ENCODE data around the gene IFT52.
A peak's percentile ranks its signal among the peaks of the same experiment; 100 is the strongest.

Gene IFT52, protein sequence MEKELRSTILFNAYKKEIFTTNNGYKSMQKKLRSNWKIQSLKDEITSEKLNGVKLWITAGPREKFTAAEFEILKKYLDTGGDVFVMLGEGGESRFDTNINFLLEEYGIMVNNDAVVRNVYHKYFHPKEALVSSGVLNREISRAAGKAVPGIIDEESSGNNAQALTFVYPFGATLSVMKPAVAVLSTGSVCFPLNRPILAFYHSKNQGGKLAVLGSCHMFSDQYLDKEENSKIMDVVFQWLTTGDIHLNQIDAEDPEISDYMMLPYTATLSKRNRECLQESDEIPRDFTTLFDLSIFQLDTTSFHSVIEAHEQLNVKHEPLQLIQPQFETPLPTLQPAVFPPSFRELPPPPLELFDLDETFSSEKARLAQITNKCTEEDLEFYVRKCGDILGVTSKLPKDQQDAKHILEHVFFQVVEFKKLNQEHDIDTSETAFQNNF

GRCh38 chr20:43590392-43591303 is at the start of gene IFT52:
TSS of gene IFT52 (plus strand) at chr20:43590937. CDS start at chr20:43594699, 3,762 bp downstream.
- no peaks in the 10 kb centered on the region for H3K9me3 Mint-ChIP-seq

GRCh38 chr20:43541214-43541613 is 49.5 kb upstream of the IFT52 start:
- H3K4me3 Mint-ChIP-seq: no peak overlapping the region
- peaks cover 12% of the 10 kb centered on the region for H3K36me3 Mint-ChIP-seq
- no peaks in the 10 kb centered on the region for H3K4me1 Mint-ChIP-seq
- no peak overlapping the region for H3K27ac Mint-ChIP-seq
- ATAC-seq: no peak
- no peaks in the 10 kb centered on the region for H3K27me3 Mint-ChIP-seq
- no peaks in the 10 kb centered on the region for H3K9me3 Mint-ChIP-seq

More at GRCh38 chr20:43590392-43591303, at the start of gene IFT52:
- H3K4me3 Mint-ChIP-seq: peak within 1 kb of the TSS; percentile 94
- H3K4me1 Mint-ChIP-seq: peaks cover 16% of the 10 kb centered on the region
- H3K27me3 Mint-ChIP-seq: no peaks in the 10 kb centered on the region
- peak within 1 kb of the TSS; percentile 93 for H3K27ac Mint-ChIP-seq
- ATAC-seq: peak; percentile 100
- H3K36me3 Mint-ChIP-seq: peaks cover 11% of the 10 kb centered on the region

DNA sequence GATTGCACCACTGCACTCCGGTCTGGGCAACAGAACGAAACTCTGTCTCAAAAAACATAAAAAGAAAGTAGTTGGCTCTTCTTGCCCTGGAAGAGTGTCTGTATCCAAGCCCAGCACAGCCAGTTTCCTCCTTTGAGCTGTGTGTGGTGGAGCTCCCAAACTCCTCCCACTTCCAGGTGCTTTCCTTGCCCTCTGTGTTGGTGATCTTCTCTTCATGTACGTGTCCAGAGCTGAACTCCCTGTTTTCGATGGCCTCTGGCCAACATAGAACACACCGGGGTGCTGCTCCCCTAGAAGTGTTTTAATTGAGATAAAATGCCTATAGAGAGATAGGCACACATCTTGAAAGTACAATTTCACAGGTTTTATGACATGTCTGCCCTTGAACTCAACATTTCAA is 48.6 kb upstream of the IFT52 start:
- Mint-ChIP-seq H3K4me1 (no peaks in the 10 kb centered on the region), H3K27me3 (no peaks in the 10 kb centered on the region), H3K36me3 (peaks cover 20% of the 10 kb centered on the region), H3K4me3 (no peak overlapping the region), H3K27ac (no peak overlapping the region), H3K9me3 (peaks cover 3% of the 10 kb centered on the region)
- ATAC-seq: no peak

DNA sequence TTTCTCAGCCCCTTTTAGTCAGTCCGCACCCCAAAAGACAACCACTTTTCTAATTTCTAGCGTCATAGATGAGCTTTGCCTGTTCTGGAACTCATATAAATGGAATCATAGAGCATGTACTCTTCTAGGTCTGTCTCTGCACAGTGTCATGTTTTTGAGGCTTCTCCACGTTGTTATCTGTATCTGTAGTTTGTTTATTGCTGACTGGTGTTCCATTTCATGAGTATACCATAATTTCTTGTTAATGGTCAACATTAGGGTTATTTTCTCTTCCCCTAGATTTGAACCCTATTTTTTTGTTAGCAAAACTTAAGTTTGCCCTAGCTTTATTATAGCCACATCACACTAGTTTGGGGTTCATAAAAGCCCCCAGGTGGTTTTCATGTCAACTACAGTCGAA is 48.1 kb upstream of the IFT52 start:
- no peak overlapping the region for H3K27ac Mint-ChIP-seq
- peaks cover 7% of the 10 kb centered on the region for H3K9me3 Mint-ChIP-seq
- no peak for ATAC-seq
- no peak overlapping the region for H3K4me3 Mint-ChIP-seq
- no peaks in the 10 kb centered on the region for H3K4me1 Mint-ChIP-seq
- no peaks in the 10 kb centered on the region for H3K27me3 Mint-ChIP-seq
- peaks cover 25% of the 10 kb centered on the region for H3K36me3 Mint-ChIP-seq

DNA sequence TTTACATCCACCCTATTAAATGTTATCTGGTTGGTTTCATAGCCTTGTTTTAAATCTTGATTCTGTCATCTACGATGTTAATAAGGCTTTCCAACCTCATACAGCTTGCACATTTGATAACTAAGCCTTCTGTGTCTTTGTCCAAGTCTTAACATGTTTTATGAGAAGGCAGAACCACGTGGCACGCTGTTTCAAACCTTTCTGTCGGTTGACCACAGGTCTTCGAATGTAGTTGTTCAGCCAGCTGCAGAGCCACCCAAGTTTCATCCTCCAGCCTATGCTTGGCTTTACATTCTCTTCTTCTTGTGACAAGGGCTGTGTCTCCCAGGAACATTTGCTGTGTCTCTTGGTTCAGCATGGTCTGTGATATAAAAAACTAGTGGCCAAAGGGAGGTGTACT is 47.6 kb upstream of the IFT52 start:
- Mint-ChIP-seq H3K36me3 (peaks cover 29% of the 10 kb centered on the region), H3K4me1 (no peaks in the 10 kb centered on the region), H3K27me3 (no peaks in the 10 kb centered on the region), H3K9me3 (peaks cover 7% of the 10 kb centered on the region), H3K27ac (no peak overlapping the region), H3K4me3 (no peak overlapping the region)
- ATAC-seq: no peak

- Mint-ChIP-seq H3K9me3 (peaks cover 7% of the 10 kb centered on the region), H3K27me3 (no peaks in the 10 kb centered on the region), H3K27ac (no peak overlapping the region), H3K36me3 (peaks cover 37% of the 10 kb centered on the region), H3K4me3 (no peak overlapping the region), H3K4me1 (no peaks in the 10 kb centered on the region)
- ATAC-seq: no peak
Observed at GRCh38 chr20:43544501-43544900, 46.2 kb upstream of the IFT52 start.

DNA sequence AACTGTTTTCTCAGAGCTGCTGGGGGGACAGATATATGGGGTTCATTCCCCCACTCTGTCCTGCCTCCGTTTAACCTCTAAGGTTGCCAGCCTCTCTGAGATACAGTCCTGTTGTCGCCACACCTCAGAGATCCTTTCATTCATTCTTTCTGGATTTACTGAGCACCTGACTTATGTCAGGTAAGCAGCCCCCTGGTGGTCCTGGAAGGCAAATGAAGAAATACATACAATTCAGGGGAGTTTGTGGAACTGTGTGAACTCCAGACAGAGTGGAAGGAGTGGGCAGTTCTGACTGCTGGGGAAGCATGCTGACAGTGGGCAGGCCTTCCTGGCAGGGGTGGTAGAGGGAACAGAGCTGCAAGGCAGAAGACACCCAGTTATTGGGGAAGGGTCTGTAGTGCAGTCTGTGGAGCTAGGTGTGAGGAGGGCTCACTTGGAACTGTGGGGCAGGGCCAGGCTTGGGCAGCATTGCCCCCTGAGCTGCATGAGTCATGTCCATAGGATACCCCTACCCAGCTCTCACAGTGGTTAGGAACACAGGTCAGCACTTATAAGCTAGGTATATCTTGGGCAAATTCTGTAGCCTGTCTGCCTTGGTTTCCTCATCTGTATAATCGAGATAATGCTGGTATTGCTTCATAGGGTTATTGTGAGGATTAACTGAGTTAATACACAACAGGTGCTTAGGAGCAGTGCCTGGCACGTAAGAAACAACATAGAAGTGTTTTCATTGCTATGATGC is 44.7 kb upstream of the IFT52 start:
- peaks cover 37% of the 10 kb centered on the region for H3K36me3 Mint-ChIP-seq
- ATAC-seq: no peak
- H3K4me1 Mint-ChIP-seq: no peaks in the 10 kb centered on the region
- no peak overlapping the region for H3K4me3 Mint-ChIP-seq
- no peaks in the 10 kb centered on the region for H3K27me3 Mint-ChIP-seq
- H3K9me3 Mint-ChIP-seq: peaks cover 7% of the 10 kb centered on the region
- no peak overlapping the region for H3K27ac Mint-ChIP-seq

GRCh38 chr20:43548273-43548880 is 42.4 kb upstream of the IFT52 start:
- no peak for ATAC-seq
- H3K27me3 Mint-ChIP-seq: no peaks in the 10 kb centered on the region
- no peak overlapping the region for H3K27ac Mint-ChIP-seq
- H3K9me3 Mint-ChIP-seq: peaks cover 7% of the 10 kb centered on the region
- H3K36me3 Mint-ChIP-seq: peaks cover 34% of the 10 kb centered on the region
- no peaks in the 10 kb centered on the region for H3K4me1 Mint-ChIP-seq
- H3K4me3 Mint-ChIP-seq: no peak overlapping the region

DNA sequence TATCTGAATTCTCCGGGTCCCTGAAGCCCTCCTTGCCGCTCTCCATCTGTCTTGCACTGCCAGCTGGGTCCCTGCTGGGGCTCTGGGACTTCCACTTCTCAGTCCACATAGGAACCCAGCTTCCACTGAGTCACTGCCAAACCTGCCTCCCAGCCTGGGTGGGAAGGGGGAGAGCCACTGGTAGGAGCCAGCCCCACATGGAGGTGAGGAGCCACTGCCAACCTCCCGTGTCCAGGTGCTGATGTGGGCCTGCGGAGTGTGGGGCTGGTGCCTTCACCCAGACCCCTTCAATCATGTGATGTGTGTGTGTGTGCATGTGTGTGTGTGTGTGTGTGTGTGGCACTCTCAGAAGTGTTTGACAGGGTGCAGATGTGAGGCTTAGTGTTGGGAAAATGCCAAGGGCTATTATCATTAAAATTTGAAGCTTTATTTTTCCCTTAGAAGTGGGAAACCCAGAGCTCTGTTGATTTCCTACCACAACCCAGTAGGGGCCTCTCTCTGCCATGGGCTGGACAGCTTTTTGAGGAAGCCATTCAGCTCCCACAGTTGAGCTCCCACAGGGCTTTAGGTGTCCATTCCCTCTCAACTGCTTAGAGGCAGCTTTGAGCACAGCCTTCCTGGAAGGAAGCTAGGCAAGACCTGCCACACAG is 41.2 kb upstream of the IFT52 start:
- H3K4me1 Mint-ChIP-seq: no peaks in the 10 kb centered on the region
- no peak for ATAC-seq
- no peaks in the 10 kb centered on the region for H3K27me3 Mint-ChIP-seq
- peaks cover 7% of the 10 kb centered on the region for H3K9me3 Mint-ChIP-seq
- no peak overlapping the region for H3K27ac Mint-ChIP-seq
- H3K4me3 Mint-ChIP-seq: no peak overlapping the region
- peaks cover 34% of the 10 kb centered on the region for H3K36me3 Mint-ChIP-seq

GRCh38 chr20:43550456-43550855 is 40.3 kb upstream of the IFT52 start:
- no peak for ATAC-seq
- no peaks in the 10 kb centered on the region for H3K27me3 Mint-ChIP-seq
- H3K4me3 Mint-ChIP-seq: no peak overlapping the region
- H3K9me3 Mint-ChIP-seq: peaks cover 7% of the 10 kb centered on the region
- peaks cover 34% of the 10 kb centered on the region for H3K36me3 Mint-ChIP-seq
- H3K27ac Mint-ChIP-seq: no peak overlapping the region
- H3K4me1 Mint-ChIP-seq: no peaks in the 10 kb centered on the region

GRCh38 chr20:43554369-43554768 is 36.4 kb upstream of the IFT52 start:
- H3K36me3 Mint-ChIP-seq: peaks cover 8% of the 10 kb centered on the region
- no peaks in the 10 kb centered on the region for H3K27me3 Mint-ChIP-seq
- no peaks in the 10 kb centered on the region for H3K9me3 Mint-ChIP-seq
- no peak overlapping the region for H3K27ac Mint-ChIP-seq
- no peaks in the 10 kb centered on the region for H3K4me1 Mint-ChIP-seq
- ATAC-seq: no peak
- H3K4me3 Mint-ChIP-seq: no peak overlapping the region

- Mint-ChIP-seq H3K27ac (no peak within 1 kb of the TSS), H3K27me3 (no peaks in the 10 kb centered on the region), H3K4me1 (no peaks in the 10 kb centered on the region), H3K4me3 (no peak within 1 kb of the TSS), H3K36me3 (no peaks in the 10 kb centered on the region), H3K9me3 (no peaks in the 10 kb centered on the region)
- ATAC-seq: no peak
Observed at GRCh38 chr20:43558412-43559146, 32.2 kb upstream of the IFT52 start, which contains the start of gene SGK2. TSS of gene SGK2 (plus strand) at chr20:43559027. CDS start at chr20:43566496, 7,469 bp downstream.

- no peaks in the 10 kb centered on the region for H3K9me3 Mint-ChIP-seq
- H3K27me3 Mint-ChIP-seq: no peaks in the 10 kb centered on the region
- H3K4me1 Mint-ChIP-seq: no peaks in the 10 kb centered on the region
- H3K4me3 Mint-ChIP-seq: no peak overlapping the region
- no peak overlapping the region for H3K27ac Mint-ChIP-seq
- ATAC-seq: no peak
- H3K36me3 Mint-ChIP-seq: no peaks in the 10 kb centered on the region
Observed at GRCh38 chr20:43559147-43559987, 31.4 kb upstream of the IFT52 start.

Measured in stimulated activated memory B cell treated with anti-CD40 and anti-IgM and Interleukin-4, amounts not matched to agents 10 μg/mL and 1 μg/mL and 100 μg/mL, for 72 hours (primary cell).